ENCODE results near the gene HYPK. TPM values are rescaled to one million over a fixed set of nuclear protein-coding genes. Genes with fewer than 3 reads are reported as not detected.
A peak's percentile ranks its signal among the peaks of the same experiment; 100 is the strongest.

Gene HYPK
- total RNA-seq, 1 experiment from 2014 or later: 22.8 TPM

DNA sequence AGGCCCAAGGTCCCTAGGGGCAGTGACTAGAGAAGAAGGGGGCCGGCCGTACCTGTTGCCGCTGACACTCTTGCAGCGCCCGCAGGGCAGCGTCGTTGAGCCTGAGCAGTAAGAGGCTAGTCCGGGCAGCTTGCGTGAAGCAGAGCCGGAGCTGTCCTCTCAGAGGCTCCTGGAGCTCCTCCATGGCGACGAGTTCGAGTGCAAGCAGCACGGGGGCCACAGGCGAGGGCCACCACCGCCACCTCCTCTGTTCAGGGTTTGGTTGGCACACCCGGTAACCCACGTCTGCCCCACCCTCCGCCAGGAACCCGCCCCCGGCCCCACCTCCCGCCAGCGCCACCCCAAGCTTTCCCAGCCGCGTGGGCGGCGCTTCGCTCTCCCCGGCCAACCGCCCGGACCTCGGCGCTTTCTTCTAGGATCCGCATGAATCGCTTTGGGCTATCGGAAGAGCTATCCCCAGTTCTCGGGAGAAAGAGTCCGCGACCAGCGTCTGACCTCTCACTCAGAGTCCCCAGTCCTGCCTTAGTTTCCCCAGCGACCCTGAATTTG, 23.6 kb upstream of the HYPK start, which contains the start of gene ELL3:
ELL3 (minus strand) TSS at position 249 of the 549 bp plus-strand sequence; CDS start at position 184, 65 bp downstream.
- peak; percentile 65 for ATAC-seq
- Histone ChIP-seq H3K9ac (ENCODE audit: low read length) (peak within 1 kb of the TSS; percentile 73), H3K4me1 (ENCODE audit: insufficient read depth, low read length) (peaks cover 17% of the 10 kb centered on the region; the same call in 1 of the 2 replicates), H3F3A (ENCODE audit: low read length, unreplicated experiment) (no peaks in the 10 kb centered on the region), H3K79me2 (ENCODE audit: low read length) (peaks cover 10% of the 10 kb centered on the region; the same call in 1 of the 2 replicates), H2AFZ (ENCODE audit: low read length) (peak within 1 kb of the TSS; percentile 90), H3K4me3 (ENCODE audit: low read length) (peak within 1 kb of the TSS; percentile 83), H3K27me3 (ENCODE audit: low read length) (no peaks in the 10 kb centered on the region), H3K9me3 (ENCODE audit: low read length) (no peaks in the 10 kb centered on the region), H3K4me2 (ENCODE audit: low read length) (peak within 1 kb of the TSS; percentile 82), H3K27ac (ENCODE audit: low read length) (peak within 1 kb of the TSS; percentile 63), H3K9me2 (replicated peaks; ENCODE audit: low read length) (no peaks in the 10 kb centered on the region), H4K20me1 (ENCODE audit: low read length) (no peaks in the 10 kb centered on the region), H3K36me3 (ENCODE audit: low read depth, low read length) (peaks cover 23% of the 10 kb centered on the region)
- ChIA-PET CTCF (interaction anchor here (0.5 to 1.1 kb wide), 3 partner anchors 48 to 679 kb away, joined by 4 read pairs; partner anchors contain the start of gene MFAP1), POLR2A (ENCODE audit: unreplicated experiment) (interaction anchor here (0.5 to 0.6 kb wide), 3 partner anchors 16 to 379 kb away, joined by 3 to 5 read pairs (median 3); partner anchors contain the start of gene SERF2)
- intact Hi-C loops (cut with micrococcal nuclease): loop anchor here (1.0 to 2.0 kb wide), 2 partner anchors 16 to 22 kb away; partner anchors contain the start of gene SERF2
- TF ChIP-seq EZH2phosphoT487 (IDR thresholded peaks at IDR 0.05; ENCODE audit: borderline replicate concordance, low read length): no peak
- TF ChIP-seq CTCF (conservative IDR thresholded peaks at IDR 0.05; ENCODE audit: low read depth, low read length): no peak
- no peak for TF ChIP-seq EZH2 (IDR thresholded peaks at IDR 0.05; ENCODE audit: low read length, unreplicated experiment)
- no TSS peak for BruUV-seq (replicated peaks)
- DNase-seq: peak; percentile 83

DNA sequence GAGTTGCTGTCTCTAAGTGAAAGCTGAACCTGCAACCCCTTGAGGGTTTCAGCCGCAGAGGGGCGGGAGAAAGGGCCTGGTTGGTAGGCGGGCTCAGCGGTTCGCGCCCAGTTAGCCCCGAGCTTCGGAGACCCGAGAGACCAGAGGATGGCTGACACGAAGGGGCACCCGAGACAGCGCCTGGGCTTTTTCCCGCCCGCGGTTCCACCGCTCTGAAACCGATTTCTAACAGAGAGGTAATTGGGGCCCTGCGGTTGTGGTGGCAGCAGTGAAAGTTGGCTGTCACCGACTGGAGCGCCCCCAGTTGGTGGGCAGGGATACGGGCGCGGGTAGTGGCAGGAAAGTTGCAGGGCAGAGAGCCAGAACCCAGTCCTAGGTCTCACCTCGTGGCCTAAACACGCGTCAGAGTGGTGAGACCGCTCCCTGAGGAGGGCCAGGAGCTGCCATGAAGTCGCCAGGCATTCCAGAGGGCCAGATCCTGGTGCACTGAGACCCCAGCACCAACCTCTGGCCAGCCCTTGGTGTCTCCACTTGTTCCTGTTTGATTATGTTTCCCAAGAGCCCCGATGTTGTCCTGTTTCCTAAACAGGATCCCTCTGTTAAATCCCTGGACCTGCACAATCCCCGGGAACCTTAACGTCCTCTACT, 23.0 kb upstream of the HYPK start:
- H3K4me3 ChIP-seq (ENCODE audit: low read length): peak overlapping the region; percentile 83
- peaks cover 17% of the 10 kb centered on the region; the same call in 1 of the 2 replicates for H3K4me1 ChIP-seq (ENCODE audit: insufficient read depth, low read length)
- TSS peak; percentile 14 for BruUV-seq (replicated peaks)
- intact Hi-C loops (cut with micrococcal nuclease): loop anchor here (2.0 kb wide), 1 partner anchor 15 kb away; the partner anchor contains the start of gene SERF2
- peak overlapping the region; percentile 90 for H2AFZ ChIP-seq (ENCODE audit: low read length)
- H3K9me2 ChIP-seq (replicated peaks; ENCODE audit: low read length): no peaks in the 10 kb centered on the region
- peak overlapping the region; percentile 63 for H3K27ac ChIP-seq (ENCODE audit: low read length)
- peak overlapping the region; percentile 73 for H3K9ac ChIP-seq (ENCODE audit: low read length)
- no peaks in the 10 kb centered on the region for H3K27me3 ChIP-seq (ENCODE audit: low read length)
- H3K36me3 ChIP-seq (ENCODE audit: low read depth, low read length): peaks cover 17% of the 10 kb centered on the region
- ChIA-PET POLR2A (ENCODE audit: unreplicated experiment) (interaction anchor here (0.5 kb wide), 1 partner anchor 15 kb away, joined by 3 read pairs; the partner anchor contains the start of gene SERF2), CTCF (interaction anchor here (0.5 to 1.1 kb wide), 3 partner anchors 47 to 678 kb away, joined by 4 read pairs; partner anchors contain the start of gene MFAP1)
- H3K4me2 ChIP-seq (ENCODE audit: low read length): peak overlapping the region; percentile 82
- no peaks in the 10 kb centered on the region for H4K20me1 ChIP-seq (ENCODE audit: low read length)
- peak; percentile 52 for ATAC-seq
- H3K9me3 ChIP-seq (ENCODE audit: low read length): no peaks in the 10 kb centered on the region
- H3K79me2 ChIP-seq (ENCODE audit: low read length): peaks cover 10% of the 10 kb centered on the region; the same call in 1 of the 2 replicates
- peak; percentile 77 for DNase-seq
- no peaks in the 10 kb centered on the region for H3F3A ChIP-seq (ENCODE audit: low read length, unreplicated experiment)
- no peak for TF ChIP-seq EZH2 (IDR thresholded peaks at IDR 0.05; ENCODE audit: low read length, unreplicated experiment)
- TF ChIP-seq CTCF (conservative IDR thresholded peaks at IDR 0.05; ENCODE audit: low read depth, low read length): peak; percentile 94
